ENCODE data around the gene LURAP1L. TPM values are rescaled to one million over a fixed set of nuclear protein-coding genes. Genes with fewer than 3 reads are reported as not detected.

The LURAP1L gene
- total RNA-seq, 1 donor from 2014 or later = 43.7 TPM

DNA sequence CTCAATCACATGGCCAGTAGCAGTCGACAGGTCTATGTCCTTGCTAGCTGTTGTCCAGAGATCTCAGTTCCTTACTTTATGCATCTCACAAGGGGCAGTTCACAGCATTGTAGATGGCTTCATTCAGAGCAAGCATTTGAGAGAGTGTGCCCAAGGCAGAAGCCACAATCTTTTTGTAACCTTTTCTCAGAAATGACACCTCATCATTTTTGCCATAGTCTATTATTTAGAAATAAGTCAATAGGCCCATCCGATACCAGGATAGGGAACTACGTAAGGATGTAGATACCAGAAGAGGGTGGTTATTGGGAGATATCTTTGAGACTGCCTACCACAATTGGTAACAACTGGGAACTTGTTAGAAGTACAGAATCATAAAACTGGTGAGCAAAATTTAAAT lies 37.1 kb downstream of the LURAP1L start:
- FAIRE-seq = no peak
- Histone ChIP-seq H3K4me3 (ENCODE audit: low read depth, low read length) (no peak overlapping the region), H3K27me3 (ENCODE audit: control insufficient read depth, insufficient read depth, low read length) (no peaks in the 10 kb centered on the region), H3K36me3 (ENCODE audit: control insufficient read depth, insufficient read depth, low read length) (peaks cover 4% of the 10 kb centered on the region)
- no peak for DNase-seq (ENCODE audit: low read depth)
- TF ChIP-seq, protein P1, sequence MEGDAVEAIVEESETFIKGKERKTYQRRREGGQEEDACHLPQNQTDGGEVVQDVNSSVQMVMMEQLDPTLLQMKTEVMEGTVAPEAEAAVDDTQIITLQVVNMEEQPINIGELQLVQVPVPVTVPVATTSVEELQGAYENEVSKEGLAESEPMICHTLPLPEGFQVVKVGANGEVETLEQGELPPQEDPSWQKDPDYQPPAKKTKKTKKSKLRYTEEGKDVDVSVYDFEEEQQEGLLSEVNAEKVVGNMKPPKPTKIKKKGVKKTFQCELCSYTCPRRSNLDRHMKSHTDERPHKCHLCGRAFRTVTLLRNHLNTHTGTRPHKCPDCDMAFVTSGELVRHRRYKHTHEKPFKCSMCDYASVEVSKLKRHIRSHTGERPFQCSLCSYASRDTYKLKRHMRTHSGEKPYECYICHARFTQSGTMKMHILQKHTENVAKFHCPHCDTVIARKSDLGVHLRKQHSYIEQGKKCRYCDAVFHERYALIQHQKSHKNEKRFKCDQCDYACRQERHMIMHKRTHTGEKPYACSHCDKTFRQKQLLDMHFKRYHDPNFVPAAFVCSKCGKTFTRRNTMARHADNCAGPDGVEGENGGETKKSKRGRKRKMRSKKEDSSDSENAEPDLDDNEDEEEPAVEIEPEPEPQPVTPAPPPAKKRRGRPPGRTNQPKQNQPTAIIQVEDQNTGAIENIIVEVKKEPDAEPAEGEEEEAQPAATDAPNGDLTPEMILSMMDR (IDR thresholded peaks at IDR 0.05; ENCODE audit: insufficient read depth, low read length, severe bottlenecking) = no peak

DNA sequence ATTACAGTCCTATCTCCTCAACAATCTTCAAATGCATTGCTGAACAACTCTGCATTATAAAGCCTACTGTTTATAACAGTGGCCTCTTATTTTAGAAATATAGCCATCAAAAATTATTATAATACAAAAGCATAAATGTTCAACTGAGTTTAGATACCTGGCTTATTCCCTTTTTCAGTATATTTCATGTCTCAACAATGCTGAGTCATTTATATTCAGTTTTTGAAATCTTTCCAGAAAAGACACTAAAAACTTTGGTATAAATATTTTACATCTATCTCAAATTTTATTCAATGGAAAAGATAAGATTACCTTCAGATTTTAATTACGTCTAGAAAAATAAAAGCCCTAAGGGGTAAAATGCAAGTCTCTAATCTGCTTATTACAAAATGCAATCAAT lies 37.9 kb downstream of the LURAP1L start:
- TF ChIP-seq, protein P1 (IDR thresholded peaks at IDR 0.05; ENCODE audit: insufficient read depth, low read length, severe bottlenecking) = no peak
- DNase-seq (ENCODE audit: low read depth) (peak; percentile 29), FAIRE-seq (no peak)
- no peaks in the 10 kb centered on the region for H3K27me3 ChIP-seq (ENCODE audit: control insufficient read depth, insufficient read depth, low read length)
- H3K4me3 ChIP-seq (ENCODE audit: low read depth, low read length) = no peak overlapping the region
- H3K36me3 ChIP-seq (ENCODE audit: control insufficient read depth, insufficient read depth, low read length) = peaks cover 3% of the 10 kb centered on the region

DNA sequence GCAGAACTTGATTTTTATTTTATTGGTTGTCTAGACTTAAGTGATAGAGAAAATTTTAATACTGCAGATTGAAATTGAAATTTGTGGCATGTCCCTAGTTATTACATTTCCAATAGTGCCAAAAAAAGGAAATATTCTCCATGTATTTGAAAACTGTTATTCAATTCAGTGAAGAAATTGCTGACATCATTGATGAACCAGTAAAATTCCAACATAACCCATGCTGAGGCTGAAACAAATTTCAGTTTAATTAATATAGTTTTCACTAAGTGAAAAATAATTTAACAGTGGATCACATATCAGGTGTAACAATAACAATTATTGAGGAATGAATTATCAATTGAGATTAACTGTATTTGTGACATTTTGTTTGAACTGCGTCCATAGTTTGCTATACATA lies 38.7 kb downstream of the LURAP1L start:
- Histone ChIP-seq H3K4me3 (ENCODE audit: low read depth, low read length) (peak overlapping the region; percentile 25), H3K27me3 (ENCODE audit: control insufficient read depth, insufficient read depth, low read length) (no peaks in the 10 kb centered on the region), H3K36me3 (ENCODE audit: control insufficient read depth, insufficient read depth, low read length) (peaks cover 3% of the 10 kb centered on the region)
- FAIRE-seq (no peak), DNase-seq (ENCODE audit: low read depth) (no peak)
- TF ChIP-seq, protein P1 (IDR thresholded peaks at IDR 0.05; ENCODE audit: insufficient read depth, low read length, severe bottlenecking) = no peak

DNA sequence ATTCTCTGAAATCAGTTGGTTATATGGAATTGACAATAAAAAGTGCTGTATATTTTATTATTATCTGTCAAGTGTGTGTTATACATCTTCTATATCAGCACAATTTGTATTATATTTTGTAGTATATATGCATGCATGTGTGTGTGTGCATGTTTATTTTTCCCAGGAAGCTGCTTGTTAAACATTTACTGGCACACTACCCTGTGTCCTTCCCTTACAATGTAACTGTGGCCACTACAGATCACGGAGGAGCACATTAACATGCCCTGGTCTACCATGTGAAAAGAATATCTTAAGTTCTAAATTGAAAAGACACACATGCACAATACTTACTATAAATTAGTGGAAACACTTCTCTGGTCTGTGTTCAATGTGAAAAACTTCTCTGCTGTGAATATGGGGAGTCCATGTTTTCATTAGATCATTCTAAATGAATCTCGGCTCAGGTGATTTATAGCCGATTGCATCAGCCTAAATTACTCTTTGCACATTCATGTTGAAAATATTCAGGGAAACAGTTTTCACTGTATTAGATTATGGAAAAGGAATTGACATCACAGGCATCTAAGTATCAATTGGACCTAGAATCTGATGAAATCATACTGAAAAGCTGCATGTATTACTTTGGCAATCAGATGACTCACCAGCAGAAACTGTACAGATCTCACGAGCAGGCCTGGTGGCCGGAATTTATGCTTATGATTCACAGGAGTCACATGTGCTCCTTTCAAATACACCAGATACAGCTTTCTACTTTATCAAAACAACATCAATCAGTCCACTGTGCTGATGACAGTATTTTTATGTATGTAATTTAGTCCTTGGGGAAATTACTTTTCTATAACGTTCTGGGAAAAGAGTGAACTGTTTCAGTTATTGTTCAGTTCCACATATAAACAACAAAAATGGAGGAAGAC lies 39.4 kb downstream of the LURAP1L start:
- H3K4me3 ChIP-seq (ENCODE audit: low read depth, low read length) = peak overlapping the region; percentile 25
- FAIRE-seq = peak; percentile 72
- peaks cover 3% of the 10 kb centered on the region for H3K36me3 ChIP-seq (ENCODE audit: control insufficient read depth, insufficient read depth, low read length)
- TF ChIP-seq, protein P1 (IDR thresholded peaks at IDR 0.05; ENCODE audit: insufficient read depth, low read length, severe bottlenecking) = peak; percentile 27
- H3K27me3 ChIP-seq (ENCODE audit: control insufficient read depth, insufficient read depth, low read length) = no peaks in the 10 kb centered on the region
- DNase-seq (ENCODE audit: low read depth) = peak; percentile 100

DNA sequence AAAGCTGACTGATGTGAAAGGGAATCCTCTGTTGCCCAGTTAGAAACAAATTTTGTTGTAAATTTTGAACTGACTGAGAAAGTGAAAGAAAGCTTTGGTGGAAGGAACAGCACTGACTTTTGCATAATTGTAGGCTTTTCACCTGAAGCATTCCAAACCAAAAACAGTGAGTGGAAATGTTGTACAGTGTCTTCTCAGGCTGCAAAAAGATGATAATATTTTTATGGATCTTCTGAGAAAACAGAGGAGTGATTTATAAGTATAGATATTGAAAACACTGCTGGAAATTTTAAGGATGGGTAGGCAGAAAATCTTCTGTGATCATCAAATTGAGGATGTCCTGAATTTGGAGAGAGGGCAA lies 40.0 kb downstream of the LURAP1L start:
- FAIRE-seq (no peak), DNase-seq (ENCODE audit: low read depth) (no peak)
- no peak overlapping the region for H3K4me3 ChIP-seq (ENCODE audit: low read depth, low read length)
- no peaks in the 10 kb centered on the region for H3K27me3 ChIP-seq (ENCODE audit: control insufficient read depth, insufficient read depth, low read length)
- H3K36me3 ChIP-seq (ENCODE audit: control insufficient read depth, insufficient read depth, low read length) = peaks cover 3% of the 10 kb centered on the region
- TF ChIP-seq, protein P1 (IDR thresholded peaks at IDR 0.05; ENCODE audit: insufficient read depth, low read length, severe bottlenecking) = no peak

Data from bronchial epithelial cell (primary cell).